HFF-Myc (cell line): Measurements from ENCODE around the gene AXIN1.
"Not testable (repeated sequence)": the region's sequence is repeated elsewhere in the genome, so short reads cannot be mapped to it uniquely, and the experiment has no call there.

Source experiments
- DNase-seq: peaks from one replicate; pipeline ENCODE4 v3.0.0-alpha.2; 2011; ENCODE audit warnings: low read depth; ENCODE audit errors: extremely low read depth
- H3K4me3 ChIP-seq: replicated peaks from 2 replicates; pipeline ENCODE4 v1.5.1; 2011; ENCODE audit warnings: low read depth, mild to moderate bottlenecking, control low read depth, low read length
- CTCF ChIP-seq: IDR thresholded peaks from 2 replicates; pipeline ENCODE4 v1.5.1; 2012; ENCODE audit warnings: mild to moderate bottlenecking, low read depth, low read length, control low read depth; ENCODE audit errors: missing control alignments

AXIN1 gene

DNA sequence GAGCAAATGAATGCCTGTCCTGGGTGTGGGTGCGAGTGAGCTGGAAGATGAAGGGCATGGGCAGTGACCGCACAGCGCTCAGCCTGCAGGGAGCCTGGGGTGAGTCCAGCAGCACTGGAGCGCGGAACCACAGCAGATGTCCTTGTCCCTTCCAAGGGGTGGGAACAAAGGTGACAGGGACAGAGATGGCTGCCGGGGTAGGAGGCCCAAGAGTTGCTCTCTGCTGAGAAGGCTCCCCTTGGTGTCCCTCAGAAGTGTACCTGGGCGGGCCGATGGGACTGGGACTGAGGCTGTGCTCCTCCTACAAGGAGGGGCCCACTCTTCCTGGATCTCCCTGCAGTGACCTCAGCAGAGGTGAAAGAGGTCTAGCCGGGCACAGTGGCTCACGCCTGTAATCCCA is 36.8 kb upstream of the AXIN1 start:
- DNase-seq: no peak
- H3K4me3 ChIP-seq: no peak overlapping the region
- TF ChIP-seq CTCF: no peak

DNA sequence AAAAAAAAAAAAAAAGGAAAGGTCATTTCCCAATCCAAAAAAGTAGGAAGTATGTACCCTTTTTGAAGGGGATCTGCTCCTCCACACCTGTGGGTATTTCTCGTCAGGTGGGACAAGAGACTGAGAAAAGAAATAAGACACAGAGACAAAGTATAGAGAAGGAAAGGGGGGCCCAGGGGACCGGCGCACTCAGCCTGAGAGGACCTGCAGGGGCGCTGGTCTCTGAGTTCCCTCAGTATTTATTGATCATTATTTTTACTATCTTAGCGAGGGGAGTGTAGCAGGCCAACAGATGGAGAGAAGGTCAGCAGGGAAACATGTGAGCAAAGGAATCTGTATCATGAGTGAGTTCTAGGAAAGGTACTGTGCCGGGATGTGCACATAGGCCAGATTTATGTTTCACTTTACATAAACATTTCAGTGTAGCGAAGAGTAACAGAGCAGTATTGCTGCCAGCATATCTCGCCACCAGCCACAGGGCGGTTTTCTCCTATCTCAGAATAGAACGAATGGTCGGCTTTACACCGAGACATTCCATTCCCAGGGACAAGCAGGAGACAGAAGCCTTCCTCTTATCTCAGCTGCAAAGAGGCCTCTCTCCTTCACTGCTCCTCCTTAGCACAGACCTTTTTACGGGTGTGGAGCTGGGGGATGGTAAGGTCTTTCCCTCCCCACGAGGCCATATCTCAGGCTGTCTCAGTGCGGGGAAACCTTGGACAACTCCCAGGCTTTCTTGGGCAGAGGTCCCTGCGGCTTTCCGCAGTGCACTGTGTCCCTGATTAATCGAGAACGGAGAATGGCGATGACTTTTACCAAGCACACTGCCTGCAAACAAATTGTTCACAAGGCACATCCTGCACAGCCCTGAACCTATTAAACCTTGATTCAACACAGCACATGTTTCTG is 35.5 kb upstream of the AXIN1 start:
- DNase-seq, H3K4me3 ChIP-seq: not testable (repeated sequence)

- TF ChIP-seq CTCF: no peak
- no peak for DNase-seq
- H3K4me3 ChIP-seq: no peak overlapping the region
Observed at GRCh38 chr16:386641-387156, 34.2 kb upstream of the AXIN1 start.

GRCh38 chr16:383326-384051 is 31.0 kb upstream of the AXIN1 start:
- H3K4me3 ChIP-seq: no peak overlapping the region
- no peak for TF ChIP-seq CTCF
- no peak for DNase-seq

DNA sequence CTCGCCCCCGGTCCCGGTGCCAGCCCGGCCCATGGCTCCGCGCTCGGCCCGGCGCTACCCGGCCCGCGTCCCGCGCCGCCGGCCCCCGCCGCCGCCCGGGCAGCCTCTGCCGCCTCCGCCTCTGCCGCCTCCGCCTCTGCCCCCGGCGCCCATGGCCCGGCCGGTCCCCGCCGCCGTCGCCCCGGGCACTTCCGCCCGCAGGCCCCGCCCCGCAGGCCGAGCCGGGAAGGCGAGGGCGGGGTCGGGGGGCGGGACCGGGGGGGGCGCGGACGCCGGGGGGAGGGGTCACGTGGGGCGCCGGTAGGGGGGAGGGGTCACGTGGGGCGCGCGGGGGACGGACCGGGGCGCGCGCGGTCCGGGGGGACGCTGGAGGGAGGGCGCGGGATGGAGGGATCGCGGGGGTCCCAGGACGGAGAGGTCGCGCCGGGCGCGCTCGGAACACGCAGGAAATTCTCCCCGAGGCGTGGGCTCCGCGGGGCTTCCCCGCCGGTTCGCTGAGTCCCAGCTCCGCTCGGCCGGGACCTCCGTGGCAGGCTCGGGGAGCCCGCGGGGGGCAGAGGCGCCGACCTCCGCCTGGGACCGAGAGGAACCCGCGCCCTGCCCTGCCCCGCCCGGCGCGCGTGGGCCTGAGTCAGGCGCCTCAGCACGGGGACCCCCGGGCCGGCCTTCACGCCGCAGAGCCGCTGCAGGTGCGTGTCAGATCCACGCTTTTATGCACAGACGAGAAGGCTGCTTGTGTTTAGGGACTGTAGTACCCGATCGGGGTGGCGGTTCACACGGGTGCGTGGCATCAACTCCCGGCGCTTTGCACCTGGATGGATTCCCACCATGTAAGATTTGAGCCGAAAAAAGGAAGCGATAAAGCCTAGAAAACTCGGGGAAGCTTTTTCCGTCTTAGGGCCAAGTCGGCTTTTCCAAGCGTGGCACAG is 29.5 kb upstream of the AXIN1 start, which contains the start of gene PGAP6:
Gene PGAP6 (minus strand): TSS at position 190 of the 929 bp plus-strand sequence. CDS start 157 bp downstream, at position 33.
- H3K4me3 ChIP-seq: peak within 1 kb of the TSS; percentile 77
- TF ChIP-seq CTCF: no peak
- no peak for DNase-seq

DNA sequence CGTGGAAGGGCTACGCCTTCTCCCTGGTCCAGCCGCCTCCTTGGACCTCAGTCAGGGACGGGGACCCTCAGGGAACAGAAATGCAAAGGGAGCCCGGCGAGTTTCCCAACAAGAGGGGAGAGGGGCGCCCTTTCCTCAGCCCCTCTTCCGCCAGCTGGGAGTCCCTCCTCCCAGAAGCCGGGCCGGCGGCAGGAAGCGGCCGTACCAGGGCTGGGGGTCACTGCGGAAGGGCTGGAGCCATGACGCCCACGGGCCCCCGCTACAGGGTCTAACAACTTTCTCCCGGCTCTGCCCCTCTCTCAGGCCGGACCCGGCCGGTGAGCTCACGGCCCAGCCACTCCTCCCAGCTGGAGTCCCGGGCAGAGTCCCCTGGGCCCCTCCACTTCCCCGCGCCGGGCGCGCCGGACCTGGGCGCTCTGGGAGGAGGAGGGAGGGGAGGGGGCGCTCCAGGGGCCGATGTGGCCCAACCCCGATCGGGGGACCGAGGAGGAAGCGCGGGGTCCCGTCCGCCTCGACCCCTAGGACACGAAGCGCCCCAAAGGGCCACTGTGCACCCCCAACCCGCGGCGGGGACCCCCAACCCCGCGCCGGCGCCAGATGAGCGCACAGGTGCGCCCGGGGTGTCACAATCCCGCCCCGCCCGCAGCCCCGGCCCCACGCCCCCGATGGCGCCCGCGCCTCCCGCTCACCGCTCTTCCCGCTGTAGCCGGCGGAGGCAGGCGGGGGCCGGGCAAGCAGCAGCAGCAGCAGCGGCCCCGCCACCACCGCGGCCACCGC is 28.7 kb upstream of the AXIN1 start:
- DNase-seq: no peak
- peak overlapping the region; percentile 77 for H3K4me3 ChIP-seq
- no peak for TF ChIP-seq CTCF
